ENCODE measurements around the gene PLD1.
A peak's percentile ranks its signal among the peaks of the same experiment; 100 is the strongest.
"Not testable (repeated sequence)": the region's sequence is repeated elsewhere in the genome, so short reads cannot be mapped to it uniquely, and the experiment has no call there.

The PLD1 gene, protein sequence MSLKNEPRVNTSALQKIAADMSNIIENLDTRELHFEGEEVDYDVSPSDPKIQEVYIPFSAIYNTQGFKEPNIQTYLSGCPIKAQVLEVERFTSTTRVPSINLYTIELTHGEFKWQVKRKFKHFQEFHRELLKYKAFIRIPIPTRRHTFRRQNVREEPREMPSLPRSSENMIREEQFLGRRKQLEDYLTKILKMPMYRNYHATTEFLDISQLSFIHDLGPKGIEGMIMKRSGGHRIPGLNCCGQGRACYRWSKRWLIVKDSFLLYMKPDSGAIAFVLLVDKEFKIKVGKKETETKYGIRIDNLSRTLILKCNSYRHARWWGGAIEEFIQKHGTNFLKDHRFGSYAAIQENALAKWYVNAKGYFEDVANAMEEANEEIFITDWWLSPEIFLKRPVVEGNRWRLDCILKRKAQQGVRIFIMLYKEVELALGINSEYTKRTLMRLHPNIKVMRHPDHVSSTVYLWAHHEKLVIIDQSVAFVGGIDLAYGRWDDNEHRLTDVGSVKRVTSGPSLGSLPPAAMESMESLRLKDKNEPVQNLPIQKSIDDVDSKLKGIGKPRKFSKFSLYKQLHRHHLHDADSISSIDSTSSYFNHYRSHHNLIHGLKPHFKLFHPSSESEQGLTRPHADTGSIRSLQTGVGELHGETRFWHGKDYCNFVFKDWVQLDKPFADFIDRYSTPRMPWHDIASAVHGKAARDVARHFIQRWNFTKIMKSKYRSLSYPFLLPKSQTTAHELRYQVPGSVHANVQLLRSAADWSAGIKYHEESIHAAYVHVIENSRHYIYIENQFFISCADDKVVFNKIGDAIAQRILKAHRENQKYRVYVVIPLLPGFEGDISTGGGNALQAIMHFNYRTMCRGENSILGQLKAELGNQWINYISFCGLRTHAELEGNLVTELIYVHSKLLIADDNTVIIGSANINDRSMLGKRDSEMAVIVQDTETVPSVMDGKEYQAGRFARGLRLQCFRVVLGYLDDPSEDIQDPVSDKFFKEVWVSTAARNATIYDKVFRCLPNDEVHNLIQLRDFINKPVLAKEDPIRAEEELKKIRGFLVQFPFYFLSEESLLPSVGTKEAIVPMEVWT

DNA sequence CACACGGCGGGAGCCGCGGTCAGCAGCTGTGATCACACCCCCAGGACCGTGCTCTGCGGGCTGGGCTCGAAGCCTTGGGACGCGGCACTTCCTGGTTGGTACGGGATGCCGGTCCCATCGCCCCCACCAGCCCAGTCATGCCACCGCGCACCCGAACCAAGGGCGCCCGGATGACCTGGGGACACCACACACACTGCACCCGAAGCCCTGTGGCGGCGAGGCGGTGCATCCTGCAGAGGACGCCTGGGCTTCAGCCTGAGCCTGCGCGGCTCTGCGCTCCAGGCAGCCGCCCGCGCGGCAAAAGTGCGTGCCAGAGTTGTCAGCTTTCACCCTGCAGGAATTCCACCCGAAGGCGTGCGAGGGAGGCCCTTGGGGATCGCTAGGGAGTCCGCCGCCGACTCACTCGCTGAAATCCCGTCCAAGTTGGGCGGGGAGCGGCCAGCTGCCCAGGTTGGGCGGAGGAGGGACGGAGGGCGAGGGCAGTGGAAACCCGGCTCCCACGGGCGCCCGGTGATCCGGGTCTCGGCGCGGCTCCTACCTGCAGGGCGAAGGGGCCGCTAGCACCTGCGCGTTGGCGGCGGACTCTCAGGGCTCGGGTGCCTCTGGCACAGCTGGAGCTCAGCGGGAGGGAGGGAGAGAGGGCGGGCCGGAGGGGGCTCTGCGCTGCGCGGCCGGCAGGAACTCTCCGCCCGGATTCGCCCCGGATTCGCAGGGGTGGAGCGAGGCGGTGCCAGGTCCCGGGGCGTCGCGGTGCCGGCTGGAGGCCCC is at the start of gene PLD1:
Gene PLD1, minus strand, starts transcription at position 623 of the 768 bp plus-strand sequence. CDS start 72,432 bp downstream, outside the sequence.
- peak; percentile 73 for DNase-seq

DNA sequence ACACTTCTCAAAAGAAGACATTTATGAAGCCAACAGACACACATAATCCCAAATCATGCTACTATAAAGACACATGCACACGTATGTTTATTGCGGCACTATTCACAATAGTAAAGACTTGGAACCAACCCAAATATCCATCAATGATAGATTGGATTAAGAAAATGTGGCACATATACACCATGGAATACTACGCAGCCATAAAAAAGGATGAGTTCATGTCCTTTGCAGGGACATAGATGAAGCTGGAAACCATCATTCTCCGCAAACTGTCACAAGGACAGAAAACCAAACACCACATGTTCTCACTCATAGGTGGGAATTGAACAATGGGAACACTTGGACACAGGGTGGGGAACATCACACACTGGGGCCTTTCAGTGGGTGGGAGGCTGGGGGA is 48.5 kb upstream of the PLD1 start:
- not testable (repeated sequence) for DNase-seq

DNA sequence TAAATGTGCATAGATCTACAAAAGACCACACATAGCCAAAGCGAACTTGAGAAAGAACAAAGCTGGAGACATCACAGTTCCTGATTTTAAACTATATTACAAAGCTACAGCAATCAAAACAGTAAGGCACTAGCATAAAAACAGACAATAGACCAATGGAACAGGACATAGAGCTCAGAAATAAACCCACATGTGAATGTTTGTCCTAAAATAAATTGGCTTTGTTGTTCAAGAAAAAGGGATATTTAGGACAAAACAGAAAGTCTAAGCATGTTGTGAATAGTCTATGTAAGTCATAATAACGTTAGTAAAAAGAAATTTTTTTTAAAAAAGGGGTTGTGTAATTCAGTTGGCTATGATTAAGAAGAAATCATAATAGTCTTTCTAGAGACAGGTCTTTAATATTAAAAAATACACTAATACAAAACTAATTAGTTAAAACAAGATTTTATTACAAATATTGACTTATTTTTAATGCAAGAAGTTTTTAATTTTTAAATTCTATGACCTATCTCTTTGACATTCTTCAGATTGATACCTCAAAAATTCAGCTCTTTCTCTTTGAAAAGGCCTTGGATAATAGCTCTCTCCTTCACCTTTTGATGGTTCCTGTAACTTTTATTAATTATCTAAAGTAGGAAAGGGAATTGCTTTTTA is 44.5 kb upstream of the PLD1 start:
- no peak for DNase-seq

DNA sequence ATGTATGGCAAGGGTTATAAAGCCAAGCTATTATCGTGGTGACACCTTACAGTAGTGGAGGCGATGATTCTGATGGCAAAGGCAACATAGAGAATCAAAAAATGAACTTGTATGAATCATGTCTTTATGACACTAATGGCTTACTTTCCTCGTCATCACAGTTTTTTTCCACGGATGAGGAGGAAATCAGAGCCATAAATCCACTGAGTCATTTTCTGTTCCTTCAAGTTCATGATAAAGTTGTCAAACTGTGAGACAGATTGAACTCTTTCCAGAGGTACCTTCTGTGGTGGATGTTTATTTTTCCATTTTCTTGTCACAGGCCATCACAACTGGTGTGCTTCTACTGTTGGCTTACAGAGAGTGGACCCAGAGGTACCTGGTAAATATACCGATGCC is 41.4 kb upstream of the PLD1 start:
- DNase-seq: no peak

DNA sequence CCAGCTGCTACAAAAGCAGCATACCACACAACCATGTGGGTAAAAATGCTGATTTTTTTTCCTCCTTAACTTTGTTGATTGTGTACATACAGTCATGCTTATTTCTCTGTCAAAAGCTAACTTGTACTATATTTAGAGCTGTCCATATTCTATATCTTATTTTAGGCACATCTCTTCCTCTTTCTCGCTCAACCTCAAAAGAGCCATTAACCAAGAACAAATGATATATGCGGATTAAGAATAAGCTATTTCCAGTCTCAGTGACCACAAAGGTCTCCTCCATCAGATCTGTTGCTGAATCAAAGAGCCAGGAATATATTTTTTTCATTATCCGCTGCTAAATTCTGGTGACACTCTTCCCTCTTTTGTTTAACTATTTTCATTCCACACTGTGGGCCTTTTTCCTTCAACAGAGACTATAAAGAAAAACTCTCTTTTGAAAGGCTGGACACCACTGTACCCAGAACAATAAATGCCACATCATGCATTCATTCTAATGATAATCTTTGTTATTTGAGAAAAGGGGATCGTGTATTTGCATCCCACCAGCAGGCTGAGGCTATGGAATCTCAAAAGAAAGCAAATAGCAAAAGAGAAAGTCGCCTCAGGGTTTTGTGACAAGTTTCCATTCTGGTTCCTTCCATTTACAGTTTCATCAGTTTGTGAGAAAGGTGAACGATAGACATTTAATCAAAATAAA is 40.8 kb upstream of the PLD1 start:
- DNase-seq: no peak

DNA sequence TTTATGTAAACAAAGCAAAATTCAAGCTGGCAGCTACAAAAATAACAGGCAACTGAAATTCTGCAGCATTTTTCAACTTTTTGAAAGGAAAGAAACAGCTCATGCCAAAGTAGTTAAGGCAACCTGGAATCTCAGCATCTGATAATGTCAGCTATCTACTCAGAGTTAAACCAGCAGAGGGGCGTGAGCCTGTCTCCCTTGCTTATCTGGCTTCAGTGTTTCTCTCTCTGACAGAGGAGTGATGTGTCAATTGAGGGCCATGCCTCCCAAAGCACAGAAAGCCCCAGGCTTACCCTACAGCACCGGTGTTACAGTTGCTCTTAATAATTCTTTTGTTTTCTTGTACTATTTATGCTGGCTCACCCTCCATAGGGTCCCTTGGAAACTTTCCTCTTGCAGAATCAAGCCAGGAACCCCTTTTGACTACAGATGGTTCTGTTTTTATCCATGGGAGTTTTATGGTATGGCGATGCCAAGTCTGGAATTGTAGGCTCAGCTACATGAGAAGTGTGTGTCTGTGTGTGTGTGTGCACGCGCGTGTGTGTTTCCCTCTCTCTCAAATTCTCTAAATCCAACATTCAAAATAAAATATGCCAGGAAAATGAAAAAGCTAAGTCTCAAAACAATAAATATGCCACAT is 40.2 kb upstream of the PLD1 start:
- no peak for DNase-seq

DNA sequence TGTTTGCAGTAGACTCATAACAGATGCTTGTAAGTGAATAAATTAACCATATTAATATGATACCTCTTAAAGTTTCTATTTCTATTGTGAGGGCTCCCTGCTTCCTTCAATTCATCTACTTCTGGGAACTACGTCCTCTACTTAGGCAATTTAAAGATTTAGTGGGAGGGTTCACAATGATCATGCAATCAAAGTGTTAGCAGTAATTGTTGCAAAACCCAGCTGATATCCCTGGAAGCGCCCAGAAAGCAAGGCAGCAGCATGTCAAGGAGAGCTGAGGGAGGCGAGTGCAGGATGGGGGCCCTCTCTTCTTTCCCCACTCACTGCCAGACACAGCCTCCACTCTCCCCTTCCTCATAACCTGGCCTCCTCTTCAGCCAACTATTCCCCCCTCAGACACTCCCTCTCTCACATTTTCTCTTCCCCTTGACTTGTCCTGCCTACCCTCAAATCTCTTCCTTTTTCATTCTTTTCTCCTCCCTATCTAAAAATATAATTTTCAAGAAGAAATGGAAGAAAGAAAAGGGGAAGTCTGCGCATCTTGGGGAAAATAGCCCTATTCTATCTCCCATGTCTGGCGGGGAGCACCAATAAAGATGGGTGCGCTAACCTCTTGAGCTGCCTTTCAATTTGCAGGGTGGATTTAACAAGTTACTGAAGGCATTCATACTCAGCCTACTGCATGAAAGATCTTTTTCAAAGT is 39.5 kb upstream of the PLD1 start:
- no peak for DNase-seq

DNA sequence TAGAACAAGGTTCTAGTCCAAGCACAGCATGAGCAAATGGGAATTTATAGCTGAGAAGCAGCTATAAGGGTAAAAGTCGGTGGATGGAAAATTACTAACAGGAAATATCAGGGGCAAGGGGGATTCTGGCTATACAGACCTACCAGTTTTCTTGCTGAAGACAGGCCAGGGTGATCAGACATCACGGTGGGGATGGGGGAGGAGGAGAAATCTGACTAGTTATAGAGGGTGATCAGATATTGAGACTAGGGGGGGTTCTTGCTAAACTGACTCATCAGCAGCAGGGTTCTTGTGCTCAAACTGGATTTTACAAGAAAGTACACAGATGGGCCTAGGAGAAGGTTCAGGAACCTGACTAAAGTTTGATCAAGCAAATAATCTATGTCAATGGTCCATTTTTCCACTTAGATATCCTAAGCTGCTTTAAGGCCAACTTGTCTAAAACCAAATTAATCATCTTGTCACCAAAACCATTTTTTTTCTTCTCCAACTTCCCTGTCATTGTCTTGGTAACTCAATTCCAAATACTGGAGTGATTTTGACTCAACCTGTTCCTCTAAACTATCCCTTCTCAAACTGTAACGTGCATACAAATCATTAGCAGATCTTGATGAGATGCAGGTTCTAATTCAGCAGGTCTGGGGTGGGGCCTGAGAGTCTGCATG is 37.4 kb upstream of the PLD1 start:
- DNase-seq: no peak

DNA sequence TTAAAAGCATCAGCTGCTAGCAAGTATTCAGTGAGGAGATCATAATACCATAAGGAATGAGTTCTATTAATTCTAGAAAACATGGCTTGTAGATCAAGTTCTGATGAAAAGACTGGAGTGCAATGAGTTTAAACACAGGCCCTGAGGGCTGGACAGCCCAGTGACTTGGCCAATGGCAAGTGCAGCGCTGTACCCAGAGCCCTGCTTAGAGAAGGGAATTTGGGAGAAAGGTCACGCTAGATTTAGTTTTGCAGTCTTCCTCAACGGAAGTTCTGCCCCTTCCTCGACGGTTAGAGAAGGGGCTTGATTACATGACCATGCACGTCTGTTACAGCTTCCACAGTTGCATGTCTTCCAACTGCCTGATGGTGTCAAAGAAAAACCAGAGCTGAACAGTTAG is 36.9 kb upstream of the PLD1 start:
- DNase-seq: no peak

DNA sequence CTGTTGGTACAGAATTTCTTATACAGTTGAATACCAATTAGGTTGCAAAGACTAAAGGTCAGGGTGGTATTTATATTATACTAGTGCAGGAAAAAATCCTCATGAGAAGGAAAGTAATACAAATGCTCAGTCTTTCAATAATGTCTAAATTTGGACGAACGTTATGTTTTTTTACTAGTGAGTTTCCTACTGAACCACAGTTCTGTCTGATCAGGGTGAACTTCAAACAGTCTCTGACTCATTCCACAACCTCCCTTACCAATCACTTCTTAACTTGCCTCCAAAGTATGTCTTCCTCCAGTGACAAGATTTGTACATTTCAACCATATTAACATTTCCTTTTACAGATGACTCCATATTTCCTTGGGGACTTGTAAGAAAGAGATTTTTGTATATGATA is 36.3 kb upstream of the PLD1 start:
- DNase-seq: no peak

DNA sequence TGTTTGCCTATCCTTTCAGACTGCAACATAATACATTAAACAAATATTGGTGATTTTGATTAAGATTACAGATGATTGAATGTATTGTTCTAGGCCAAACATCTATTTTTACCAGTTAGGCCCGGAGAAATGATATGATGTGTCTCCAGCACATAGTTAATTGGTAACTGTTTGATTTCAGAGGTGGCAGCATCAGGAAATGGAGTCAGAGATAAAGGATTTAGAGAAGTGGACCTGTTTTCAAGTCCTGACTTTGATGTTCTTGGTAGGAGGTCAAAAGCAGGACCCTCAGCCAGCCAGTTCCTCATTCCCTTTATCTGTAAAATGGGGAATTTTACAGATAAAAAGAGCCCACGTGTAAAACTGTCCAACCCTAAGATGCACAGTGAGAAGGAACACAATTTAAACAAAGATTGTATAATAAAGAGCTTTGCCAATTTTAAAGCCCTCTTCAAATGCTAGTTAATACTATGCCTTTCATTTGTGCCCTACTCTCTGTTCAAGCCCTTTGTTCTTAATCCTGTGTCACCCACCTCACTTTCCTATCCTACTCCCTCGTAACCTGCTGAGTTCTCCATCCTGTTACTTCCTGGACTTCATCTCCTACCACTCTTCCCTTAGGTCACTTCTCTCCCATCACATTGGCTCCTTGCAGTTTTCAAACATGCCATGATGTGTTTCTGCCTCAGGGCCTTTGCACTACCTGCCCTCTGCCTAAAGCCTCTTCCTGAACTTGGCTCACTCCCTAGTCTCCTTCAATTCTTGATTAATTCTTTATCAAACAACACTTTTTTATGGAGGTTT is 35.4 kb upstream of the PLD1 start:
- no peak for DNase-seq

DNA sequence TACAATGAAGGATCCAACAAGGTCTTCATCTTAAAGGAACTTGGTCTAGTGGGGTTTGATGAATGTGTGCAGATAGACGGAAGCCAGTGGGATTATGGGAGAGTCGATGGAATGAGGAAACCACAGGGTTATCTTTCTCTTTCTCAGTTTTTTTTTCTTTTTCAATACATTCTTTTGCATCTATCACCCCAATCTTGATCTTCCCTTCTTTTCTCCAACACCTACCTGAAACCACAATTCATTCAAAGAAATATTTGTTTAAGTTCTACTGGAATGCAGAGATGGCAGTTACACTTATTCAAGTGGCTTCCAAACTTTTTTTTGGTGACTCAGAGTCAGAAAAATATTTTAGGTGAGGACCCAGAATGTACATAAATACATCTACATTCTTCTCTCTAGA is 34.6 kb upstream of the PLD1 start:
- DNase-seq: no peak

DNA sequence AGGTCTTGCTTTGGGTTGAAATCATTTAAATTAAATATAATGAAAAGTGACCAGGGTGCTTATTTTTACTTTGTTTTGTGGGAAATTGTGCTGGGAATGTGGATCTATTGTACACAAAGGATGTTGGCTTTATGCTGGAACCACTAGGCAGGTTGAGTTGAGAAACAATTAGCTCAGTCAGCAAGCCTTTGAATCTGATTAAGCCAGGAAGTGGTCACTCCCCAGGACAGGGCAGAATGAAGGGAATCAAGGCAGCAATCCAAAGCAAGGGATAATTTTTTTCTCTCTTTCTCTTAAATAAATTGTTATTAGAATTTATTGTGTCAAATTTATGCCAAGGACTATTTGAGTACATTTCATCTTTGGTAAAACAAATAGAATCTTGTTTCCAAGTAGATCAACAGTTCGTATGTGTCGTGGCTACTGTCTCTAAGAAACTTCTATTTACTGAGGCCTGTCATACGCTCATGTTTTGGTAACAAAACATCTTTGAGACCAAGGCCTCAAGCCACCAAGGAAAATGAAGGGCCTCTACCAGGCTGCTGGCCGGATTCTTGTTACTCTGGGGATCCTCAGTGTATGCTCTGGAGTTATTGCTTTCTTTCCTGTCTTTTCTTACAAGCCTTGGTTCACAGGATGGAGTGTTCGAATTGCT is 32.7 kb upstream of the PLD1 start, which contains the start of gene TMEM212:
Gene TMEM212, plus strand, starts transcription at position 486 of the 655 bp plus-strand sequence. Its CDS starts 35 bp downstream, at position 521.
- no peak for DNase-seq

DNA sequence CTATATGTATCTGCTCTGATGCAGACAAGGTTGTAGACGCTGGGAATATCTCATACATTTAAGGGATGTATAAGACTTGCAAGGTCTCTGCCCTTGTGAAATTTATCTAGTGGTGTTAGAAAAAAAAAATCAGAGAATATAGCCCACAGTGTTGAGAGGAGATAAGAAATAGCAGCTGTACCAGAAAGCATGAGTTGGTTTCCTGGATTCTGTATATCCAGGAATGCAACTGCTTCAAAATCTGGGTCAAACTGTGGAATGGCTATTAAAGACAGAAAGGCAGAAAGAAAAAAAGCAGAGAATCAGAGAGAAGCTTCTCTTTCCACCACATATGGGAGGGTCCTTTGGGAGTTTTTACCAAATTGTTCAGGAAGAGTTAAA is 31.3 kb upstream of the PLD1 start:
- no peak for DNase-seq

DNA sequence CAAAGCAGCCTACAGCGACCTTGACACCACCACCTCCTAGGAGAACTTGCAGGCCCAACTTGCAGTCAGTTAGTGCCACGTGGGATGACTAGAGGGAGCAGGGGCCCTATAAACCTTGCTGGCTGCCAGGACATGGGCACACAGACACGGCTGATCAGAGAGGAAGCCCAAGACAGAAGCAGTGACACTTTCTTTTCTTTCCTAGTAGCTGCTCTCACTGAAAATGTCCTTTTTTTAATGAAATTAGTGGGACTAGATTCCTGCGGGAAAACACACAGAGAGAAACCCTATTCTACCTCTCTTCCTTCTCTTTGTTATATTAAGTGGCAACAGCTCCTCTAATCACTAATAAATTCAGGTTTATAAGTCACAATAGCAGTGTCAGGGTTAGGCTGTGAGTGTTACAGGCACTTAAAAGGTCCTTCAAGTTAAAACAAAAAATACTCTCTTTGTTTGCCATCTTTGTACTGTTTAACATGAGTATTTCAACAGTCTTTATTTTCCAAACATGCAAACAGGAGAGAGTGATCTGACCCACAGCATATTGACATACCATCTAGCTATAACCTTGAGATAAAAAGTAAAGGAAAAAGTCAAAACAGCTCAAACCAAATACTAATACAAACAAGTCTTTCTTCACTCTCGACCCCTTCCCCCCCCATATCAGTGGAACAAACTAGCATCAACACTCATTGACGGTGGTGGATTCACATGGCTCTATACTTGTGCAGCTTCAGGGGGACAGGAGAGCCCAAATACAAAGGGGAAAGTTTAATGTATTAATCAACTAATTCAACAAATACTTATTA is 30.7 kb upstream of the PLD1 start:
- no peak for DNase-seq

DNA sequence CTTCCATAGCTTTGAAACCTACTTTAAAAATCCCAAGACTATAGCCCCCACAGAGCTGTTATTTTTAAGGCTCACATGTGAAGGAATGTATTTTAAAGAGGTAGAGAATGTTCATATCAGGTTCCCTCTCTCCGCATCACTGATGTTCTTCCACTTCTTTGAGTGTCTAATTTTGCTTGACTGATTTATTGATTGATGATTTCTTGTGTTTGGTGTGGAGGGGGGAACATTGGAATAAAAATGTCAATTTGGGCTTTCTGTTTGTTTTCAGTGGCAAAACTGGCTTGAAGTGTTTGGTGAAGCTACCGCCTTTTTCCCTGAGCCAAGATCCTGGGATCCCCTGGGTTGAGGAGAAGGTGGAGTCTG is 30.1 kb upstream of the PLD1 start:
- DNase-seq: no peak

DNA sequence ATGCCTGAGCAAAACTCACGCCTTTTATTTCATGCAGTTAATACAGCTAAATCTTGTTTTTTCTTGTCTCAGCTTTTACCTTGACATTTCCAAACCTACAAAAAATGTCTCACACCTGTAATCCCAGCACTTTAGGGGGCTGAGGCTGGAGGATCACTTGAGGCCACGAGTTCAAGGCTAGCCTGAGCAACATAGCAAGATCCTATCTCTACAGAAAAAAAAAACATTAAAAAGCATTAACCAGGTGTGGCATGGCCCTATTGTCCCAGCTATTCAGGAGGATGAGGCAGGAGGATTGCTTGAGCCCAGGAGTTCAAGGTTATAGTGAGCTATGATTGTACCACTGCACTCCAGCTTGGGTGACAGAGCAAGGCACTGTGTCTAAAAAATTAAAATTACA is 29.0 kb upstream of the PLD1 start:
- DNase-seq: no peak
